Testis (tissue), 3 donors: ENCODE results near the gene PTPRK. TPM values are rescaled to one million over a fixed set of nuclear protein-coding genes. Genes with fewer than 3 reads are reported as not detected.

Experiments
- DNase-seq: peaks from one replicate; pipeline ENCODE4 v3.0.0-alpha.2; 2019
- H3K27ac ChIP-seq, 2 donors: fragments of 200-600 bp; sonication (generic); one replicate each; pipeline ENCODE4 v1.5.1; 2019
- H3K27me3 ChIP-seq: fragments of 200-600 bp; sonication (generic); one replicate; pipeline ENCODE4 v1.5.1; 2019
- H3K36me3 ChIP-seq: fragments of 200-600 bp; sonication (generic); one replicate; pipeline ENCODE4 v1.5.1; 2017; ENCODE audit warnings: low read depth; ENCODE audit errors: missing control alignments
- H3K4me1 ChIP-seq: fragments of 200-600 bp; sonication (generic); one replicate; pipeline ENCODE4 v1.5.1; 2019
- H3K4me3 ChIP-seq, 2 donors: fragments of 200-600 bp; sonication (generic); one replicate each; pipeline ENCODE4 v1.5.1; 2017 to 2019
- H3K9me3 ChIP-seq: fragments of 200-600 bp; sonication (generic); one replicate; pipeline ENCODE4 v1.5.1; 2017
- CTCF ChIP-seq, 3 experiments: fragments of 450-650 bp in 2 of 3; fragments of 200-600 bp in 1 of 3; sonication (generic) in 1 of 3; IDR thresholded peaks; one replicate each; pipeline ENCODE4 v1.5.1; 2016 to 2019; ENCODE audit warnings: antibody characterized with exemption in 3 of 3, mild to moderate bottlenecking in 2 of 3, moderate library complexity in 1 of 3
- POLR2A ChIP-seq: fragments of 450-650 bp; IDR thresholded peaks from one replicate; pipeline ENCODE4 v1.6.1; 2017; ENCODE audit warnings: antibody characterized with exemption, mild to moderate bottlenecking, moderate library complexity
- WGBS, 2 donors: methylation state at CpG; one replicate each; pipeline ENCODE4 v1.1.5; 2018; 5-methylcytosine and 5-hydroxymethylcytosine counted together
- intact Hi-C: fragments of 100-400 bp; cut with DNase I; formaldehyde crosslinking; loops from one replicate; pipeline ENCODE4 v1.15.1; 2023; ENCODE audit warnings: low total_unique reads
- polyA plus RNA-seq: library from polyadenylated mRNA; stranded (reverse); fragments of 350-450 nt; fragmentation: Illumina TruSeq; extraction: RNeasy Lipid Tissue Mini Kit (QIAGEN cat#74804); gene quantifications from one replicate; pipeline ENCODE4 v1.2.3, GENCODE V29; 2014; ENCODE audit warnings: low read depth, low replicate concordance; ENCODE audit not compliant: insufficient read depth
- total RNA-seq, 2 donors: library from RNA; depleted of rRNA; stranded (reverse); fragments of >200 nt; gene quantifications; one replicate each; pipeline ENCODE4 v1.2.3, GENCODE V29; 2016

The PTPRK gene
- total and polyA plus RNA-seq, 3 donors from 2014 or later, result 9.1 to 13.3 (median 12.5) TPM

- H3K4me3 ChIP-seq, result no peak overlapping the region
- H3K9me3 ChIP-seq, result no peaks in the 10 kb centered on the region
- 46 to 53% methylated on average over 3 of the region's 3 CpGs for WGBS, 2 donors
- no peaks in the 10 kb centered on the region for H3K4me1 ChIP-seq
- no peak for TF ChIP-seq CTCF (IDR thresholded peaks at IDR 0.05)
- TF ChIP-seq POLR2A, result no peak
- no peaks in the 10 kb centered on the region for H3K36me3 ChIP-seq
- intact Hi-C loops, result no loop called here
- no peak for DNase-seq
- H3K27ac ChIP-seq, result no peak overlapping the region
- H3K27me3 ChIP-seq, result no peaks in the 10 kb centered on the region
Measured at GRCh38 chr6:127939442-127940066, 580.8 kb downstream of the PTPRK start.

DNA sequence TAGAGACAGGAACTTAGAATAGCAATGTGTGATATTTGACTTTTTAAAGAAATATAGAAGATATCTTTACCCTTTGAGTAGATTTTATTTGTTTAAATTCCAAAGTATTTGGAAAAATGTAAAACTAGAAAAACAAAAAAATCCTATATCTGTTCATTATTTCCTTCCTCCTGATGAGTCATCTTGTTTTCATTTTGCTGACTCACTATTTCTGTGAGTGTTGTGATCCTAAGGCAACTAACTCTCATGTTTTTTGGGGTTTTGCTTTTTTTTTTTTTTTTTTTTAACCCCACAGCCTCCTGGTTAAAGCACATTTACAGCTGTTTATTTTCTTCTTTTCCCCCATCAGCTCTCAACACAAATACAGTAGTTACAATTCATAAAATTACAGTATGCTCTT lies 581.7 kb downstream of the PTPRK start:
- Histone ChIP-seq H3K4me3 (no peak overlapping the region), H3K27me3 (no peaks in the 10 kb centered on the region), H3K27ac (no peak overlapping the region), H3K36me3 (no peaks in the 10 kb centered on the region), H3K4me1 (no peaks in the 10 kb centered on the region), H3K9me3 (no peaks in the 10 kb centered on the region)
- TF ChIP-seq CTCF (IDR thresholded peaks at IDR 0.05), result no peak
- no peak for TF ChIP-seq POLR2A
- DNase-seq, result no peak
- intact Hi-C loops, result no loop called here

GRCh38 chr6:127937747-127938146 lies 582.7 kb downstream of the PTPRK start:
- intact Hi-C loops, result no loop called here
- TF ChIP-seq POLR2A (no peak), CTCF (IDR thresholded peaks at IDR 0.05) (no peak)
- H3K4me1 ChIP-seq, result no peaks in the 10 kb centered on the region
- no peak overlapping the region for H3K27ac ChIP-seq
- H3K36me3 ChIP-seq, result no peaks in the 10 kb centered on the region
- H3K4me3 ChIP-seq, result no peak overlapping the region
- no peaks in the 10 kb centered on the region for H3K9me3 ChIP-seq
- DNase-seq, result no peak
- no peaks in the 10 kb centered on the region for H3K27me3 ChIP-seq

- 71 to 77% methylated on average over 2 of the region's 2 CpGs for WGBS, 2 donors
- TF ChIP-seq POLR2A (no peak), CTCF (IDR thresholded peaks at IDR 0.05) (no peak)
- no peak overlapping the region for H3K27ac ChIP-seq
Measured at GRCh38 chr6:127937102-127937501, 583.3 kb downstream of the PTPRK start.

GRCh38 chr6:127934956-127935355 lies 585.4 kb downstream of the PTPRK start:
- WGBS, 2 donors, result 66 to 76% methylated on average over 1 of the region's 1 CpG
- intact Hi-C loops, result no loop called here

More at GRCh38 chr6:127937102-127937501, 583.3 kb downstream of the PTPRK start:
- H3K9me3 ChIP-seq, result no peaks in the 10 kb centered on the region
- no peak for DNase-seq
- intact Hi-C loops, result no loop called here
- H3K4me1 ChIP-seq, result no peaks in the 10 kb centered on the region
- no peaks in the 10 kb centered on the region for H3K36me3 ChIP-seq
- no peak overlapping the region for H3K4me3 ChIP-seq
- no peaks in the 10 kb centered on the region for H3K27me3 ChIP-seq

More at GRCh38 chr6:127934956-127935355, 585.4 kb downstream of the PTPRK start:
- H3K27me3 ChIP-seq, result no peaks in the 10 kb centered on the region
- H3K36me3 ChIP-seq, result no peaks in the 10 kb centered on the region
- no peak overlapping the region for H3K27ac ChIP-seq
- no peak for DNase-seq
- no peaks in the 10 kb centered on the region for H3K4me1 ChIP-seq
- no peak for TF ChIP-seq CTCF (IDR thresholded peaks at IDR 0.05)
- no peak for TF ChIP-seq POLR2A
- no peak overlapping the region for H3K4me3 ChIP-seq
- no peaks in the 10 kb centered on the region for H3K9me3 ChIP-seq
